WTC11 (cell line): ENCODE results near the gene PIGS. TPM values are rescaled to one million over a fixed set of nuclear protein-coding genes. Genes with fewer than 3 reads are reported as not detected.
A peak's percentile ranks its signal among the peaks of the same experiment; 100 is the strongest.

ENCODE experiments used
- ATAC-seq: fragments of 200-7000 bp; cut with Tn5 transposase; 2 replicates; pipeline ENCODE4 v1.10.0; 2021; ENCODE audit warnings: mild to moderate bottlenecking, moderate library complexity
- CTCF ChIA-PET: fragments of 300-600 bp; sonication (Branson Sonifier 250); formaldehyde crosslinking; loops from one replicate; lab custom pipeline; 2021; ENCODE audit warnings: antibody characterized with exemption; lab: Charles Lee
- POLR2A ChIA-PET: fragments of 350-600 bp; sonication (Branson Sonifier 250); formaldehyde crosslinking; loops from one replicate; lab custom pipeline; 2021; ENCODE audit warnings: antibody characterized with exemption; lab: Charles Lee
- DNase-seq: peaks from one replicate; pipeline ENCODE4 v3.0.0; 2021; ENCODE audit warnings: low spot score
- H3K27ac Mint-ChIP-seq: 2 replicates; pipeline ENCODE4 v1.8.0; 2021; ENCODE audit warnings: mixed read lengths
- H3K27me3 Mint-ChIP-seq: 2 replicates; pipeline ENCODE4 v1.8.0; 2021; ENCODE audit warnings: low read depth, mild to moderate bottlenecking, moderate library complexity, mixed read lengths
- H3K36me3 Mint-ChIP-seq: 2 replicates; pipeline ENCODE4 v1.8.0; 2021; ENCODE audit warnings: mixed read lengths
- H3K4me1 Mint-ChIP-seq: 2 replicates; pipeline ENCODE4 v1.8.0; 2022; ENCODE audit warnings: mixed read lengths
- H3K4me3 Mint-ChIP-seq: 2 replicates; pipeline ENCODE4 v1.8.0; 2021; ENCODE audit warnings: mild to moderate bottlenecking, moderate library complexity, mixed read lengths
- H3K9me3 Mint-ChIP-seq: 2 replicates; pipeline ENCODE4 v1.8.0; 2021; ENCODE audit warnings: mixed read lengths
- AR ChIP-seq: fragments of 250-450 bp; sonication (Bioruptor Pico); IDR thresholded peaks from 2 replicates; pipeline ENCODE4 v1.9.0; 2021; ENCODE audit warnings: mild to moderate bottlenecking
- E2F5 ChIP-seq: sonication (generic); formaldehyde crosslinking; IDR thresholded peaks from 2 replicates; pipeline ENCODE4 v1.8.1; 2022; ENCODE audit warnings: mild to moderate bottlenecking, moderate library complexity, missing genetic modification reagents
- HMGXB4 ChIP-seq: sonication (generic); formaldehyde crosslinking; IDR thresholded peaks from 2 replicates; pipeline ENCODE4 v1.8.1; 2023; ENCODE audit warnings: mild to moderate bottlenecking, moderate library complexity, missing genetic modification reagents
- IRF2 ChIP-seq: sonication (generic); formaldehyde crosslinking; IDR thresholded peaks from 2 replicates; pipeline ENCODE4 v1.8.0; 2022; ENCODE audit warnings: low read depth, missing genetic modification reagents, borderline replicate concordance
- MLX ChIP-seq: sonication (generic); formaldehyde crosslinking; IDR thresholded peaks from 2 replicates; pipeline ENCODE4 v1.8.1; 2023; ENCODE audit warnings: mild to moderate bottlenecking, missing genetic modification reagents, moderate library complexity
- MXD4 ChIP-seq: fragments of 250-450 bp; sonication (Bioruptor Pico); IDR thresholded peaks from 2 replicates; pipeline ENCODE4 v1.8.0; 2021; ENCODE audit warnings: mild to moderate bottlenecking, moderate library complexity, borderline replicate concordance
- PRDM15 ChIP-seq: sonication (generic); formaldehyde crosslinking; IDR thresholded peaks from 2 replicates; pipeline ENCODE4 v1.8.0; 2022; ENCODE audit warnings: missing genetic modification reagents
- SMAD4 ChIP-seq: sonication (generic); formaldehyde crosslinking; IDR thresholded peaks from 2 replicates; pipeline ENCODE4 v1.8.0; 2022; ENCODE audit warnings: mild to moderate bottlenecking, missing genetic modification reagents
- SP1 ChIP-seq: sonication (generic); formaldehyde crosslinking; conservative IDR thresholded peaks from 2 replicates; pipeline ENCODE4 v1.8.1; 2022; ENCODE audit warnings: missing genetic modification reagents
- TCF7 ChIP-seq: sonication (generic); formaldehyde crosslinking; IDR thresholded peaks from 2 replicates; pipeline ENCODE4 v1.8.0; 2022; ENCODE audit warnings: mild to moderate bottlenecking, low read depth, missing genetic modification reagents, moderate library complexity
- TEAD4 ChIP-seq: sonication (generic); formaldehyde crosslinking; IDR thresholded peaks from 2 replicates; pipeline ENCODE4 v1.8.0; 2022; ENCODE audit warnings: mild to moderate bottlenecking, missing genetic modification reagents
- TP53 ChIP-seq: sonication (generic); formaldehyde crosslinking; IDR thresholded peaks from 2 replicates; pipeline ENCODE4 v1.8.1; 2023; ENCODE audit warnings: mild to moderate bottlenecking, missing genetic modification reagents
- USF1 ChIP-seq: sonication (generic); formaldehyde crosslinking; IDR thresholded peaks from 2 replicates; pipeline ENCODE4 v1.8.0; 2022; ENCODE audit warnings: mild to moderate bottlenecking, missing genetic modification reagents
- ZBTB21 ChIP-seq: sonication (generic); formaldehyde crosslinking; IDR thresholded peaks from 2 replicates; pipeline ENCODE4 v1.8.1; 2023; ENCODE audit warnings: mild to moderate bottlenecking, missing genetic modification reagents, borderline replicate concordance
- ZNF121 ChIP-seq: sonication (generic); formaldehyde crosslinking; IDR thresholded peaks from 2 replicates; pipeline ENCODE4 v1.8.0; 2023; ENCODE audit warnings: missing genetic modification reagents
- ZNF263 ChIP-seq: sonication (generic); formaldehyde crosslinking; IDR thresholded peaks from 2 replicates; pipeline ENCODE4 v1.8.1; 2022; ENCODE audit warnings: low read depth, mild to moderate bottlenecking, moderate library complexity, missing genetic modification reagents
- ZNF425 ChIP-seq: fragments of 250-450 bp; sonication (Bioruptor Pico); conservative IDR thresholded peaks from 2 replicates; pipeline ENCODE4 v1.9.0; 2021; ENCODE audit warnings: mild to moderate bottlenecking
- ZNF512 ChIP-seq: sonication (generic); formaldehyde crosslinking; IDR thresholded peaks from 2 replicates; pipeline ENCODE4 v1.8.1; 2022; ENCODE audit warnings: missing genetic modification reagents, borderline replicate concordance
- total RNA-seq: library from RNA; stranded (reverse); gene quantifications from 3 replicates; pipeline ENCODE4 v1.2.3, GENCODE V29; 2021

The PIGS gene
- total RNA-seq, 1 experiment from 2014 or later = 50.6 TPM

- ChIA-PET POLR2A (interaction anchor here (1.0 kb wide), 1 partner anchor 98 kb away, joined by 3 read pairs; no protein-coding TSS in a partner anchor), CTCF (interaction anchor here (0.5 to 1.8 kb wide), 10 partner anchors 12 to 197 kb away, joined by 3 to 12 read pairs (median 3); partner anchors contain the start of genes BLTP2 and PIGS)
- DNase-seq (peak; percentile 62), ATAC-seq (peak; percentile 89)
- no peaks in the 10 kb centered on the region for H3K4me1 Mint-ChIP-seq
- H3K27me3 Mint-ChIP-seq = no peaks in the 10 kb centered on the region
- peaks cover 70% of the 10 kb centered on the region for H3K36me3 Mint-ChIP-seq
- no peaks in the 10 kb centered on the region for H3K9me3 Mint-ChIP-seq
- no peak overlapping the region for H3K4me3 Mint-ChIP-seq
- TF ChIP-seq ZNF121 (CRISPR knock-in tag) = no peak
- TF ChIP-seq IRF2 (CRISPR knock-in tag) = no peak
- TF ChIP-seq TEAD4 = no peak
- TF ChIP-seq PRDM15 (CRISPR knock-in tag) = no peak
- no peak for TF ChIP-seq ZNF512 (CRISPR knock-in tag)
- no peak for TF ChIP-seq USF1 (CRISPR knock-in tag)
- TF ChIP-seq ZNF263 (CRISPR knock-in tag) = no peak
- no peak for TF ChIP-seq AR
- no peak overlapping the region for H3K27ac Mint-ChIP-seq
Observed at GRCh38 chr17:28612936-28613872, 41.9 kb upstream of the PIGS start.

- no peaks in the 10 kb centered on the region for H3K9me3 Mint-ChIP-seq
- H3K4me3 Mint-ChIP-seq = no peak overlapping the region
- POLR2A ChIA-PET = no interaction called here
- CTCF ChIA-PET = interaction anchor here (0.9 to 1.8 kb wide), 7 partner anchors 11 to 196 kb away, joined by 3 to 12 read pairs (median 3); partner anchors contain the start of genes BLTP2 and PIGS
- no peaks in the 10 kb centered on the region for H3K4me1 Mint-ChIP-seq
- DNase-seq = no peak
- no peak overlapping the region; the same call in none of the 2 replicates for H3K27ac Mint-ChIP-seq
- no peak for ATAC-seq
- H3K36me3 Mint-ChIP-seq = peaks cover 66% of the 10 kb centered on the region
- TF ChIP-seq ZBTB21 (no peak), TCF7 (no peak), HMGXB4 (no peak), MLX (CRISPR knock-in tag) (no peak), SP1 (CRISPR knock-in tag) (no peak), MXD4 (CRISPR knock-in tag) (no peak), TP53 (CRISPR knock-in tag) (no peak), SMAD4 (CRISPR knock-in tag) (no peak), ZNF425 (no peak), E2F5 (CRISPR knock-in tag) (no peak)
- no peaks in the 10 kb centered on the region for H3K27me3 Mint-ChIP-seq
Observed at GRCh38 chr17:28612531-28612930, 41.2 kb upstream of the PIGS start.
